Measurements from ENCODE around the gene RBM4.
"Not testable (repeated sequence)": the region's sequence is repeated elsewhere in the genome, so short reads cannot be mapped to it uniquely, and the experiment has no call there.

Gene RBM4

GRCh38 chr11:66638177-66639065, at the start of gene RBM4:
RBM4 (plus strand) TSS chr11:66638703; CDS start chr11:66639712, 1,009 bp downstream.
- DNase-seq: peak; percentile 99

GRCh38 chr11:66589315-66589714, 49.2 kb upstream of the RBM4 start:
- not testable (repeated sequence) for DNase-seq

GRCh38 chr11:66589996-66590675, 48.4 kb upstream of the RBM4 start:
- DNase-seq: no peak

- DNase-seq: no peak
Observed at GRCh38 chr11:66591175-66591574, 47.3 kb upstream of the RBM4 start.

- DNase-seq: peak; percentile 95
Observed at GRCh38 chr11:66592457-66593302, 45.8 kb upstream of the RBM4 start, which contains the start of the genes CCDC87 and CCS. CCDC87 (minus strand) TSS chr11:66593063; CDS start chr11:66593015, 48 bp downstream. CCS (plus strand) TSS chr11:66593185; CDS start chr11:66593262, 77 bp downstream.

GRCh38 chr11:66593303-66593635, 45.2 kb upstream of the RBM4 start:
- DNase-seq: no peak

- DNase-seq: no peak
Observed at GRCh38 chr11:66593650-66594049, 44.9 kb upstream of the RBM4 start.

GRCh38 chr11:66595245-66595904, 43.1 kb upstream of the RBM4 start:
- DNase-seq: no peak

GRCh38 chr11:66598993-66599392, 39.5 kb upstream of the RBM4 start:
- DNase-seq: no peak

GRCh38 chr11:66600219-66600618, 38.3 kb upstream of the RBM4 start:
- no peak for DNase-seq

- no peak for DNase-seq
Observed at GRCh38 chr11:66600631-66601233, 37.8 kb upstream of the RBM4 start.

GRCh38 chr11:66603072-66603471, 35.4 kb upstream of the RBM4 start:
- DNase-seq: no peak

- no peak for DNase-seq
Observed at GRCh38 chr11:66604155-66604554, 34.3 kb upstream of the RBM4 start.

- not testable (repeated sequence) for DNase-seq
Observed at GRCh38 chr11:66606608-66607007, 31.9 kb upstream of the RBM4 start.

- no peak for DNase-seq
Observed at GRCh38 chr11:66607126-66607834, 31.2 kb upstream of the RBM4 start.

GRCh38 chr11:66609721-66610617, 28.5 kb upstream of the RBM4 start:
- no peak for DNase-seq

GRCh38 chr11:66612458-66612857, 26.0 kb upstream of the RBM4 start:
- no peak for DNase-seq

- DNase-seq: no peak
Observed at GRCh38 chr11:66614073-66614472, 24.4 kb upstream of the RBM4 start.

- peak; percentile 99 for DNase-seq
Observed at GRCh38 chr11:66616379-66617154, 21.9 kb upstream of the RBM4 start, which contains the start of gene RBM14. RBM14 (plus strand) TSS chr11:66616630; CDS start chr11:66616721, 91 bp downstream.

Data from NCI-H146 (cell line).